Kidney capillary endothelial cell (primary cell): ENCODE data around the gene INTS1.

ENCODE experiments used
- DNase-seq: peaks from one replicate; pipeline ENCODE4 v3.0.0-alpha.2; 2018; ENCODE audit warnings: low spot score

Gene INTS1

GRCh38 chr7:1503390-1503789 lies 799 bp downstream of the INTS1 start:
- no peak for DNase-seq

DNA sequence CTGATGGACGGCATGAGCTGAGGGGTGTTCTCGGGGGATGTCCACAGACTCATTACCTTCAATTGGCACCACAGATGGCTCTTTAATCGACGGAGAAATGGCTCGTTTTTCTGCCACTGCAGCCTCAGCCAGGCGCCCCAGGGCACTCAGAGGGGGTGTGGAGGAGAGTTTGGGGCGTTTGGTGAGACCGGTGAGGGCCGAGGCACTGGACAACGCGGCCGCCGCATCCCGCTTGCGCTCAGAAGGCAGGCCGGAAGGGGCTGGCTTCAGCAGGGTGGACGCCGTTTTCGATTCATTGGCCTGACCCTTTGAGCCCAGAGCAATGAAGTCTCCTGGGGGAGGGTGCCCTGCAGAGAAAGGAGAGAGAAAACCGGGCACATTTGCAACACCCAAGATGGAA lies 1.3 kb downstream of the INTS1 start:
- DNase-seq = no peak

GRCh38 chr7:1501487-1502270 lies 2.5 kb downstream of the INTS1 start:
- no peak for DNase-seq

GRCh38 chr7:1500064-1500807 lies 4.0 kb downstream of the INTS1 start:
- DNase-seq = no peak

DNA sequence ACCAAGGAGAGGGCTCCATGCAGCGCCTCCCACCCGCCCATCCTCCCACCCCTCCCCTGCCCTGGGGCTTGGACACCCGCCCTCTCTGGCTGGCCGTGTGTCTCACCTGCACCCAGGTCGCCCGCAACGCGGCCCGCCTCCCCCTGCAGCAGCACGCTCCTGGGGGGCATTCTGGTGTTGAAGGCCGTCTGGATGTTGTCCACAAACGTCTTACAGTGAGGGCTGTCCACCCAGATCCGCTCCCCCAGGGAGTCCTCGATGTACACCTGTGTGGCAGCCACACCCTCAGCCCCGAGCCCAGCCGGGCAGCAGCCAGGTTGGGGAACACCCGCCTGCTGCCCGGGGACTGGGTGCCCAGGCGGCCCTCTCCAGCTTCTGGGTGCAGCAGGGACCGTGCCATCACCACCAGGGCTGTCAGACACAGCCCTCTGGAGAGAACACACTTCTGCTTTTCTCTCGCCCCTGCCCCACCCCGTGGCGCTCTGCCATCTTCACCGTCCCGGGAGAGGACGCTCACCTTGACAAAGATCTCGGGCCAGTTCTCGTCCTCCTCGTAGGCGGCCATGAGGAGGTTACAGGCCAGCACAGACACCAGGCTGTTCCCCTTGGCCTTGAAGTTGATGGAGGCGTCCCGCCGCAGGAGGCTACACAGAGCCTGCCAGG lies 4.7 kb downstream of the INTS1 start:
- no peak for DNase-seq

DNA sequence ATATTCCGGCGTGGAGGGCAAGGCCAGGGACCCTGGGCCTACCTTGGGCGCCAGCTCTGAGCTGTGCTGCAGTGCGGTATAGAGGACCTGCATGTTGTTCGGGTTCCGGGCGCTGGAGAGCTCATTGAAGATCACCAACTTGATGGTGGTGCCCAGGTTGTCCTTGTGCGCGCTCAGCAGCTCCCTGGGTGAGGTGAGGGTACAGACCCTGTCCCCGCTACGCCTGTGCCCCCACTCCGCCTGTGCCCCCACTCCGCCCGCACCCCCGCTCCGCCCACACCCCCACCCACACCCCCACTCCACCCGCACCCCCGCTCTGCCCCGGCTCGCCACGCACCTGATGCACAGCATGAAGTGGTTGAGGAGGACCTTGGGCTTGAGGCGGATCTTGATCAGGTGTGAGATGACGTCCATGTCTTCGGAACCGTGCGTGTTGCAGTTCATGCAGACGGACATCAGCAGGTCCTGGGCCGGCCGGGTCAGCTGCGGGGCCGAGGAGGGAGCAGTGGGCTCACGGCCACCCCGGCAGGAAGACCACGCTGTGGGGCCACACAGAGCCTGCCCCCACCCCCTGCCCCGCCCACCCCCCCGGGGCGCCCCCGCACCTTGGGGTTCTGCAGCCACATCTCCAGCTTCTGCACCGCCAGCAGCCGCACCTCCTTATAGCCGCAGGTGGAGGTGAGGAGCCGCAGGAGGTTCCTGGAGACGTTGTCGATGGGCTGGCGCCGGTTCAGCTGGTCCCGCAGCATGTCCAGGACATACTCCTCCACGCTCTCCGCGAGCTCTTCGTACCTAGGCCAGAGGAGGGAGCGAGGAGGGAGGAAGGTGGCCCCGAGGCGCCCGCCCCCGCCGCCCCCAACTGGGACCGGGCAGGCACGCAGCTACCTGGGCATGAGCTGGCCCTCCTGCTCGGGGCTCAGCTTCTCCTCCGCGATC lies 5.6 kb downstream of the INTS1 start:
- no peak for DNase-seq

GRCh38 chr7:1497293-1497927 lies 6.8 kb downstream of the INTS1 start:
- DNase-seq = no peak

DNA sequence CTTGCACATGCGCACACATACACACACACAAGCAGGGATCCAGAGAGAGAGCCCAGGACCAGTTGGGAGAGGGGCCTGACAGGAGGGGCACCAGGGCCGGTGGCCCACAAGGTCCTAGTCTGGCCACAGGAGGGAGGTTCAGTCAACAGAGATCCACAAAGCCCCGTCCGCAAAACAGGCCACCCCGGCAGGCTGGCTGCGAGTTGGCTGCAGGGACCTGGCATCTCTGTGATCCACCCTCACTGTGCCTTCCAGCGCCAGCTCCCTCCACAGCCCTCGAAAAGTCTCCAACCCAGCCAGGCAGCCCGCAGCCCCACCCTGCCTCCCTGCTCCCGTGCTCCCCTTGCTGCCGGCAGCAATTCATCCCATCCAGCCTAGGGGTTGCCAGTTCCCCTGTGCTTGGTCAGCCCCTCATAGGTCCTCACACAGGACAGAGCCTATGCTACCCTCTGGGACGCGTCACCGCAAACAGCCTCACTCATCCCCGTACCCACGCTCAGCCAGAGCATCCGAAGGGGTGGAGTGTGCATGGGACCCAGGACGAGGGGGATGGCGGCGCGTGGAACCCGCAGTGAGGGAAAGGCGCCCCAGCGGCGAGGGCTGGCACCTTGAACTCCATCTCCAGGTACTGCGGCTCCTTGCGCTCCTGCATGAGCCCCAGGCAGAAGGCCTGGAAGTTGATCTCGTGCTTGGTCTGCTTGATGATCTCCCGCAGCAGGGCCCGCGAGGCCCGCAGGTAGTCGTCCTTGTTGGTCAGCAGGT lies 7.5 kb downstream of the INTS1 start:
- DNase-seq = no peak

DNA sequence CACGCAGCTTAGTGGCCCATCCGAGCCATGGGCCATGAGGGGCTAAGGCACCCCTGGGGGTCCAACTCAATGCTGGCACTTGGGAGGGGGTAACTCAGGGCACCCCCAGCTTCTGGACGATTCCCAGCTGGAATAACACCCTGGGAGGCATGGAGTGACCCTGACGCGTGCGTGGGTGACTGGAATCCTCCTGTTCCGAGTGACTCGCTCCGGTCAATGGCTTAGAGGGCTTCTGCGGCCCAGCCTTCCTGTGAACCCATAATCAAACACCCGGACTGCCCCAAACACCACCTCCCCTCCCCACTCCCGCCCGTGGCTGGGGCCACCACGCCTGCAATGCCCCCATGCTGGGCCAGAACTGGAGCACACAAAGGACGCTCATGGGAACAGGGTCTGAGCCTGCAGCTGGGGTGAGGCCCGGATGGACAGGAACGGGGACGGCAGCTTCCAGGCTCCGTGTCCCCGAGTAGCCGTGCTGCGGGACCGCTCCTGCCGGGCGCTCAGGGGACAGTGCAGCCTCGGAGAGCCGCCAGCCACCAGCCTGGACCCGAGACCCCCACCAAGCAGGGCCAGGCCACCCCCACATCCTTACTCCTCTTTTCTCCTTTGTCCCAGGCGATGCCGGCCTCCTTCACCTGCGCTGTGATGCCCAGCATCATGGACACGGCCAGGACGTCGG lies 8.5 kb downstream of the INTS1 start:
- no peak for DNase-seq

DNA sequence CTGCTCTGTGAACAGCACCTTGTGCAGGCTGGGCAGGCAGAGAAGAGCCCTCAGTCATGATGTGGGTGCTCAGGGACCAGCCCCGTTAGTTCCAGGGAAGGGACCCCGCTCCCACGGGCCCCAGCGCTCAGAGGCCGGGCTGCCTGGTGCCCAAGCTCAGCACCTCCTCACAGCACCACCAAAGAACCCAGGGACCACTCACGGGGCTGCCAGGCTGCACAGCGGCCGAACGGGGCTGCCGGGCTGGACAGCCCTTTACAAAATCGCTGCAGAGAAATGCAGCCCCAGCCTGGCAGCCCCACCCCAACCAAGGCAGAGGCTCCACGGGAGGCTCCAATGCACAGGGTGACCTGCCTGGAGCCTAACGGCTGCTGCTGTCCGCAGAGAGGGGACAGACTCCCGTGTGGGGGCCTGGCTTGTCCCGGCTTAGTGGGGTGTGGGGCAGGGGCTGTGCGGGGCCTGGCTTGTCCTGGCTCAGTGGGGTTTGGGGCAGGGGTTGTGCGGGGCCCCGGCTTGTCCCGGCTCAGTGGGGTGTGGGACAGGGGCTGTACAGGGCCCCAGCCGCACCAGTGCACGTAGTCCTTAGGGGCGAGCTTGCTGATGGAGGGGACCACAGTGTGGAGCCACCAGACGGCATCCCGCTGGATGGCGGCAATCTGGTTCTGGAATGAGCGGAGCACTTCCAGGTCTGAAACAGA lies 9.2 kb downstream of the INTS1 start:
- DNase-seq = no peak

- no peak for DNase-seq
Measured at GRCh38 chr7:1494447-1494846, 9.7 kb downstream of the INTS1 start.

DNA sequence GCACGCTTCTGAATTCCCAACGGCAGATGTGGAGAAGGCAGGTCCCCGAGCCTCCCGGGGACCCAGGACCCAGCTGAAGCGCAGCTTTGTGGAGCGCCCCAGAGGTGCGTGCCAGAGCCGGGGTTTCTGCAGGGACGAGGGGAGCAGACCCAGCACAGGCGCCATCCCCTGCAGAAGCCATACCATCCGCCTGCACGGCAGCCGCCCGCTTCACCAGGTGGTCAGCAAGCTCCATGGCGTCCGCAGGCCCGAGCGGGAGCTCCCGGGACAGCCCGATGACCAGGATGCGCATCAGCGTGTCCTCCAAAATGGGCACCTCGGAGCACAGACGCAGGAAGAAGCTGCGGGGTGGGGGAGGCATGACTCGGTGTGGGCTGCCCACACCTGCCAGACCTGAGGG lies 10.6 kb downstream of the INTS1 start:
- no peak for DNase-seq

- DNase-seq = no peak
Measured at GRCh38 chr7:1493129-1493528, 11.1 kb downstream of the INTS1 start.

DNA sequence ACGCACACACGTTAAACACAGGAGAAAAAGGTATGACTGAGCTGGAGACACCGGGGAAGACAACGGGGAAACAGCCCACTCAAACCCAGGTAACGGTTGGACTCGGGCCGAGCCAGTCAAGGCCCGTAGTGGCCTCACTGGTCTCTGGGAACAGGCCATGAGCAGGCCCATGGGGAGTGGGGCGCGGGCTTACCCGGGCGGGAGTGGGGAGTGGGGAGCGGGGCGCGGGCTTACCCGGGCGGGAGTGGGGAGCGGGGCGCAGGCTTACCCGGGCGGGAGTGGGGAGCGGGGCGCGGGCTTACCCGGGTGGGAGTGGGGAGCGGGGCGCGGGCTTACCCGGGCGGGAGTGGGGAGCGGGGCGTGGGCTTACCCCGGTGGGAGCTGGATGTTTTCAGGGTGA lies 11.5 kb downstream of the INTS1 start:
- no peak for DNase-seq

- DNase-seq = no peak
Measured at GRCh38 chr7:1492221-1492620, 12.0 kb downstream of the INTS1 start.

DNA sequence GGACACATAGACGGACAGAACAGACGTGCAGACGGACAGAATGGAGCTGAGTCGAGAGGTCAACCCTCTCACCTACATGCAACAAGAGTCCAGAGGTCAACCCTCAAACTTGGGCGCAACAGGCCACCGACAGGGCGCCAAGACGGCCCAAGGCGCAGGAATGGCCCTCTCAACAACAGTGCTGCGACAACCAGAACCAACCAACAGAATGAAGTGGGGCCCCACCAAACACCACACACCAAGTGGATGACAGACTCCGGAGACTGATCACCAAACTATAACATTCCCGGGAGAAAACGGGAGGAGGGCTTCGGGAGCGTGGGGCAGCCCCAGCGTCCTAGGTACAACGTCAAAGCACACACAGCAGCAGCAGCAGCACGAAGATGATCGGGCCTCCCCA lies 13.4 kb downstream of the INTS1 start:
- no peak for DNase-seq

DNA sequence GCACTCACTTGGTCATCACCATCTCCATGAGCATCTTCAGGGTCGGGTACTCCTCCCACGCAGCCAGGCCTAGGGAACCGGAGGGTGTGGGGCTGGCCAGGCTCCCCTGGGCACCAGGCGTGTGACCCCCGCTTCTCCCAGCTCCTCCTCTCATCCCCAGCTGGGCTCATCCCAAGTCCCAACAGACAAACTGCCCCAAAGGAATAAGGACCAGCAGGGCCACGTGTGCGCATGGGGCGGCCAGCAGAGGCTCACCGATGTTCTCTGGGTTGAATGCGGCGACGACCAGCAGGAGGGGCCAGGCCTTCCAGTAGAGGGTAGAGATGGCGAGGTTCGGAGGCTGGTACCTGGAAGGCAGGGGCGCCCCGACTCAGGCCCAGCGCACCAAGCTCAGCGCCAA lies 14.9 kb downstream of the INTS1 start:
- no peak for DNase-seq

- no peak for DNase-seq
Measured at GRCh38 chr7:1488016-1488415, 16.2 kb downstream of the INTS1 start.

DNA sequence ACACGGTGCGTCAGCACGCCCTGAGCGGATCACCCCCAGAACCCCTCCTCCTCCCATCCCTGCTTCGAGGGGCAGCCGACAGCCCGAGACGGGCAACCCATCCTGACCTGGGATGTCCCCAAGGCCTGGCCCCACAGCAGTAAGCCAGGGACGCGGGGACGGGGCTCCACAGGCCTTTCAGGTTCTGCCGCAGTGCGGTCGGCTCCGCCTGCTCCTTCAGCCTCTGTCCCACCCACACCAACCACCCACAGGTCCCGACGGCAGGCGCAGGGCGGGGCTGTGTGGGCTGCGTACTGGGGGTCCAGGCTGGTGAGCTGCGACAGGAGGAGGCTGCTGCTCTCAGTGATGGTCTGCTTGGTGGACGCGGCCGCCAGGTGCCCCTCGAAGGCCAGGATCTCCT lies 16.7 kb downstream of the INTS1 start:
- no peak for DNase-seq

DNA sequence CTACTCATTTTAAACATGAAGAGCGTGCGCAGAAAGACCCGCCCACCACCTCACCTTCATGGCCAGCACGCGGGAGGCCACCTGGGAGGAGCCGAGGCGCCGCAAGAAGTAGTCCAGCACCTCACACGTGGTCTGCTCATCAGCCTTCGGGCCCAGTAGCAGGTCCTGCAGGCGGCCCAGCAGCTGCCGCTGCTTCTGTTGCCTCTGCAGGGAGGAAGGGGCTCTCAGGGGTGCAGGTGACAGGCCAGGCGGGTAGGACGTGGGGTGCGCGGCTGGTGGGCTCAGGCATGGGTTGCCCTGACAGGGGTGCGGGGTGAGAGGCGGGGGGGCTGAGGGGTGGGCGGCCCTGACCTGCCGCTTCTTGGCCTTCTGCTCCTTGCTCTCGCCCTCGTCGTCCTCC lies 17.6 kb downstream of the INTS1 start:
- DNase-seq = no peak
